HFF-Myc (cell line): ENCODE results near the gene GALM.

Experiments
- DNase-seq: peaks from one replicate; pipeline ENCODE4 v3.0.0-alpha.2; 2011; ENCODE audit warnings: low read depth; ENCODE audit errors: extremely low read depth
- H3K4me3 ChIP-seq: replicated peaks from 2 replicates; pipeline ENCODE4 v1.5.1; 2011; ENCODE audit warnings: low read depth, mild to moderate bottlenecking, control low read depth, low read length
- CTCF ChIP-seq: IDR thresholded peaks from 2 replicates; pipeline ENCODE4 v1.5.1; 2012; ENCODE audit warnings: mild to moderate bottlenecking, low read depth, low read length, control low read depth; ENCODE audit errors: missing control alignments

GALM gene

GRCh38 chr2:38626326-38627035 lies 39.4 kb upstream of the GALM start:
- no peak for DNase-seq
- H3K4me3 ChIP-seq: no peak overlapping the region
- TF ChIP-seq CTCF: no peak

GRCh38 chr2:38627391-38627790 lies 38.5 kb upstream of the GALM start:
- TF ChIP-seq CTCF: no peak
- H3K4me3 ChIP-seq: no peak overlapping the region
- no peak for DNase-seq

- no peak overlapping the region for H3K4me3 ChIP-seq
- TF ChIP-seq CTCF: no peak
- DNase-seq: no peak
Measured at GRCh38 chr2:38629684-38630083, 36.2 kb upstream of the GALM start.

- H3K4me3 ChIP-seq: no peak overlapping the region
- DNase-seq: no peak
- no peak for TF ChIP-seq CTCF
Measured at GRCh38 chr2:38631976-38632375, 33.9 kb upstream of the GALM start.

GRCh38 chr2:38632980-38633379 lies 32.9 kb upstream of the GALM start:
- no peak for DNase-seq
- H3K4me3 ChIP-seq: no peak overlapping the region
- TF ChIP-seq CTCF: no peak

GRCh38 chr2:38633895-38634294 lies 32.0 kb upstream of the GALM start:
- no peak for TF ChIP-seq CTCF
- DNase-seq: no peak
- H3K4me3 ChIP-seq: no peak overlapping the region

GRCh38 chr2:38634684-38635083 lies 31.2 kb upstream of the GALM start:
- no peak for TF ChIP-seq CTCF
- H3K4me3 ChIP-seq: no peak overlapping the region
- no peak for DNase-seq
